Stomach (tissue), 4 donors: Measurements from ENCODE around the gene ANGPTL4.

Source experiments
- EP300 ChIP-seq: sonication (generic); formaldehyde crosslinking; IDR thresholded peaks from one replicate; pipeline ENCODE4 v1.6.1; 2017; ENCODE audit warnings: antibody characterized with exemption
- POLR2A ChIP-seq, 4 donors: fragments of 450-650 bp; IDR thresholded peaks; one replicate each; pipeline ENCODE4 v1.6.1; 2016; ENCODE audit warnings: antibody characterized with exemption in 4 of 4, control low read depth in 2 of 4, mild to moderate bottlenecking in 1 of 4, moderate library complexity in 1 of 4
- POLR2AphosphoS5 ChIP-seq, 3 donors: sonication (generic); formaldehyde crosslinking; IDR thresholded peaks; one replicate each; pipeline ENCODE4 v1.6.1; 2016; ENCODE audit warnings: antibody characterized with exemption in 3 of 3
- TF ChIP-seq, protein P1 (sequence below), 7 experiments: fragments of 450-650 bp in 4 of 7; fragments of 200-600 bp in 3 of 7; sonication (generic) in 3 of 7; IDR thresholded peaks; one replicate each; pipeline ENCODE4 v1.5.1; 2016 to 2019; ENCODE audit warnings: antibody characterized with exemption in 7 of 7, control low read depth in 2 of 7, mild to moderate bottlenecking in 1 of 7

DNA sequence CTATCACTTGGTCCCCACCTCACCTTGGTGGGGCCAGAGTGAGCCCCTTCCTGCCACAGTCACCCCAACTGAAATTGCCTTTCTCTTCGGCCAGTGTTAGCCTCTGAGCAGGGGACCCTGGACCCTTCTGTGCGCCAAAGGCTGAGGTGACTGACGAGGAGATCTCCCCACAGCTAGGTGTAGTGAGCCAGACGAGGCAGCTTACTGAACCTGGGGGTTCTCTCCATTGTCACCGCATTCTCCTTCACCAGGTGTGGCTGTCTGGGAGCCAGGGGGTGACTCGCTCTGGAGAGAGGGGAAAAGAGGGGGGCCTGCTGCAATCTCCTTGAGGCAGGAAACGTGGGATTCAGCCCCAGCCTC, 41.3 kb upstream of the ANGPTL4 start:
- TF ChIP-seq, protein P1, sequence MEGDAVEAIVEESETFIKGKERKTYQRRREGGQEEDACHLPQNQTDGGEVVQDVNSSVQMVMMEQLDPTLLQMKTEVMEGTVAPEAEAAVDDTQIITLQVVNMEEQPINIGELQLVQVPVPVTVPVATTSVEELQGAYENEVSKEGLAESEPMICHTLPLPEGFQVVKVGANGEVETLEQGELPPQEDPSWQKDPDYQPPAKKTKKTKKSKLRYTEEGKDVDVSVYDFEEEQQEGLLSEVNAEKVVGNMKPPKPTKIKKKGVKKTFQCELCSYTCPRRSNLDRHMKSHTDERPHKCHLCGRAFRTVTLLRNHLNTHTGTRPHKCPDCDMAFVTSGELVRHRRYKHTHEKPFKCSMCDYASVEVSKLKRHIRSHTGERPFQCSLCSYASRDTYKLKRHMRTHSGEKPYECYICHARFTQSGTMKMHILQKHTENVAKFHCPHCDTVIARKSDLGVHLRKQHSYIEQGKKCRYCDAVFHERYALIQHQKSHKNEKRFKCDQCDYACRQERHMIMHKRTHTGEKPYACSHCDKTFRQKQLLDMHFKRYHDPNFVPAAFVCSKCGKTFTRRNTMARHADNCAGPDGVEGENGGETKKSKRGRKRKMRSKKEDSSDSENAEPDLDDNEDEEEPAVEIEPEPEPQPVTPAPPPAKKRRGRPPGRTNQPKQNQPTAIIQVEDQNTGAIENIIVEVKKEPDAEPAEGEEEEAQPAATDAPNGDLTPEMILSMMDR (IDR thresholded peaks at IDR 0.05): no peak
- TF ChIP-seq EP300: no peak
- no peak for TF ChIP-seq POLR2AphosphoS5 (IDR thresholded peaks at IDR 0.05)
- no peak for TF ChIP-seq POLR2A (IDR thresholded peaks at IDR 0.05)
